ENCODE results near the gene JCAD. TPM values are rescaled to one million over a fixed set of nuclear protein-coding genes. Genes with fewer than 3 reads are reported as not detected.

The JCAD gene
- total RNA-seq, 1 experiment from 2014 or later = not detected

DNA sequence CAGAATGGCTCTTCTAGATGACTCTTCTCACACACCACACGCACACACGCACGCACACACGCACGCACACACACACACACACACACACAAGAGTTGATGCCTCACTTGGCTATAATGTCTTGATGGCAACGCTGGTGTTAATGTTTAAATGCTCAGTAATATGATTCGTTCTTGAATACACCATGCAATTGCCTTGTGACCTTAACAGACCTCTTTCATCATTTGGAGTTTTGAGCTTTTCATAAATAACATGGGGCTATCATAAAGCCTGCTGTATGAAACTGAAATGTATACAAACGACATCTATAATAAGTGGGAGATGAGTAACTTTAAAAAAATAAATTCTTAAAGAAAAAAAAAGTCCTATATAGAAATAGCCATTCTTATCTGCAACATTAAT is 8.2 kb downstream of the JCAD start:
- DNase-seq (ENCODE audit: low spot score) = no peak
- in situ Hi-C loops (cut with HindIII; ENCODE audit: low sequenced_read_pairs) = no loop called here

GRCh38 chr10:30050411-30050810 is 9.0 kb downstream of the JCAD start:
- in situ Hi-C loops (cut with HindIII; ENCODE audit: low sequenced_read_pairs) = no loop called here
- no peak for DNase-seq (ENCODE audit: low spot score)

GRCh38 chr10:30048768-30049517 is 10.4 kb downstream of the JCAD start:
- in situ Hi-C loops (cut with HindIII; ENCODE audit: low sequenced_read_pairs) = no loop called here
- no peak for DNase-seq (ENCODE audit: low spot score)

GRCh38 chr10:30047924-30048531 is 11.4 kb downstream of the JCAD start:
- in situ Hi-C loops (cut with HindIII; ENCODE audit: low sequenced_read_pairs) = no loop called here
- no peak for DNase-seq (ENCODE audit: low spot score)

DNA sequence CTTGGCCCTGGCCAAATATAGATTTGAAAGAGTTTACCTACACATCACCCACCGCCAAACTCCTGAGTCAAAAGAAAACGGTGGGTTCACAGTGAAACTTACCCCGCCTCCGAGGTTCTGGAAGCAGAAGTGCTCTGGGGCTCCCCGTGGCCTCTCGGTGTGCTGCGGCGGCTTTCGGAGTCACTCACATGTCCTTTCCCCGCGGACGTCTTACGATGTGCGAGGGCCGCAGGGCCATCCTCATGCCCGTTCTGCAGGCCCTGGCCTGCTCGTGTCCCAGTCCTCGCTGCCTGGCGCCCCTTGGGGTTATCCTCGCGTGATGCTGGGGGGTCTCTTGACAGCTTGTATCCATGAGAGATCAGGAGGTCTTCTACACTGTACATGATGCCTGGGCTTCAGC is 12.0 kb downstream of the JCAD start:
- no peak for DNase-seq (ENCODE audit: low spot score)
- in situ Hi-C loops (cut with HindIII; ENCODE audit: low sequenced_read_pairs) = no loop called here

DNA sequence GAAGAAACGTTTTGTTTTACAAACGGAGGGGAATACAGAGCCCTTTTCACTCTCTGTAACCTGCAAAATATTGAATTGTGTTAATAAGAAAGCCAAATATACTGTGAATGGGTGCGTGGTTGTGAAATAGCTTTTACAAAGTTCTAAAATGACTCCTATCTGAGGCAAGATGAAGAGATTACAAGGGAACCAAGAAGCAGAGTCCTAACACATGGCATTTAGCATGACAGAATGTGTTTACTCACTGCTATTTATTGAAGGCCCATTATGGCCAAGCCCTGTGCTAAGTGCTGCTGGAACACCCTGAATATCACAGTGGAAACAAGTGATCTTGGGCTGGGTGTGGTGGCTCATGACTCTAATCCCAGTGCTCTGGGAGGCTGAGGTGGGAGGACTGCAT is 12.9 kb downstream of the JCAD start:
- DNase-seq (ENCODE audit: low spot score) = no peak
- in situ Hi-C loops (cut with HindIII; ENCODE audit: low sequenced_read_pairs) = no loop called here

- in situ Hi-C loops (cut with HindIII; ENCODE audit: low sequenced_read_pairs) = no loop called here
- DNase-seq (ENCODE audit: low spot score) = no peak
These were observed 13.4 kb downstream of the JCAD start for GRCh38 chr10:30045961-30046360.

- DNase-seq (ENCODE audit: low spot score) = no peak
- in situ Hi-C loops (cut with HindIII; ENCODE audit: low sequenced_read_pairs) = no loop called here
These were observed 15.7 kb downstream of the JCAD start for GRCh38 chr10:30043476-30044270.

DNA sequence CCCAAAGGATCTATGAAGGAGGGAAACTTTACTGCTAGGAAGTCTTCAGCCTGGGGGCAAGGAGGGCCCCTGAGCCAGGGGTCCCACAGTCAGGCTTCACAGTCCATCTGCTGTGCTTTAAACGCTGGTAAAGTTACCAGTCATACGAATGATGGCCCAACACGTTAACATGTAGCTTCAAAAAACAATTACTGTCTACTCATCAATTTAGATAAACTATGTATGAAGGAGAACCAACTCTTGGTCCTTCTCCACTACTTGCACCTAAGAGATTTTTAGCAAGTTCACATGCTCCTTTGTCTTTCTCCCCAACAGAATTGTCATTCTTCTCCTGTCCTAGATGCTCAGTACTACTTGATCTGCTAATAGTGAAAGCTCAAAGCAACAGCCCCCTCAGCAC is 16.6 kb downstream of the JCAD start:
- in situ Hi-C loops (cut with HindIII; ENCODE audit: low sequenced_read_pairs) = no loop called here
- DNase-seq (ENCODE audit: low spot score) = no peak

DNA sequence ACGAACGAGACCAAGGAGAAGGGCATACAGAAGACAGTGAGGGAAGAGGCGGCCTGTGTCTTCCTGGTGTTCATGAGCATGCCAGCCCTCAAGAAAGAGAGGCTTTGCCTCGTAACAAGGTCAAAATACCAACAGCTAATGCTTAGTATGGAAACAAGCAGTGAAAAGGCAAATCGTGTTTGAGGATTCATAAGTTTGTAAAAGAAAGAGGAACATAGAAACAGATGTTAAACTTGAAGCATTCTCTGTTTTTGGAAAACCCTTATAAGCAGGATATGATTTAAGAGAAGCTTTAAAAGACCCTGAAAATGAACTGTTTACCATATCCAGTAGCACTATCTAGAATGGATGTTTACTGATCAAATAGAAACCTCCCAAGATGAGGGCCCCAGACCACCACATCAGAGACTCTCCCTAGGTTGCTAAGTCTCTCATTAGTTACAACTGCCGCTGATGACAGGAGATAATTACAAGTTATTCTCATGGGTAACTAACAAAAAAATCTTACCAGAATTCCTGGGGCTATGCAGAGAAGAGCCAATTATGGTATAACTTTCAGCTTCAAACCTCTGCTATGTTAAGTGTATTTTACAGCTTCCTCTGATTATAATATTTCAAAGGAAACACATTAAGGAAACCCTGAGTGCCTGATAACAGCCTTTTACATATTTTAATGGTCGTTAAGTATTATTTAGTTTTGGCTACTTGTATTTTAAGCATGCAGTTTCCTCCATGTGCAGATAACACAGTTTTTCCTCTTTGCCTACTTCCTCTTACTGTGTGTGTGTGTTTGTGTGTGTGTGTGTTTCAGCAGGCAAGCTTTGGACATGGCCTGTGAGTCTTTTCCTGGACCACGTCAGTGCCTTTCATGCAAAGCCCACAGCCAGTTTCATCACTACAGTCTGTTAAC is 17.9 kb downstream of the JCAD start:
- in situ Hi-C loops (cut with HindIII; ENCODE audit: low sequenced_read_pairs) = no loop called here
- no peak for DNase-seq (ENCODE audit: low spot score)

- no peak for DNase-seq (ENCODE audit: low spot score)
- in situ Hi-C loops (cut with HindIII; ENCODE audit: low sequenced_read_pairs) = no loop called here
These were observed 18.8 kb downstream of the JCAD start for GRCh38 chr10:30040597-30040996.

DNA sequence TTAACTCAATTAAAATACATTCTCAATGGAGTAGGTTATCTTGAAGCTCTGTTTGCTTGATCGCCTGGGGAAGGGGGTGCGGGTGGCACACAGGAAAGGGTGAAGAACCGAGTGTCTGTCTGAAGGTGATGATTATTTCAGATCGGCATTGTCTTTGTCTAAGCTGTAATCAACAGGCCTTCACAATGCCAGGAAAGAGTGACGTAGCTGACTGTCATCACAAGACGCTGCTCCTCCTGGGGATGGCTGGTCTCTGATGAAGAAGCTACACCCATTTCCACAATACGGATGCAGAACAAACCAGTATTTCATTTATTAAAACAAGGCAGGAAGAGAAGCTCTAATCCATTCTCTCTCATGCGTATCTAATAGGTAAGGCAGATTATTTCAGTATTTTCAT is 19.4 kb downstream of the JCAD start:
- in situ Hi-C loops (cut with HindIII; ENCODE audit: low sequenced_read_pairs) = no loop called here
- no peak for DNase-seq (ENCODE audit: low spot score)

DNA sequence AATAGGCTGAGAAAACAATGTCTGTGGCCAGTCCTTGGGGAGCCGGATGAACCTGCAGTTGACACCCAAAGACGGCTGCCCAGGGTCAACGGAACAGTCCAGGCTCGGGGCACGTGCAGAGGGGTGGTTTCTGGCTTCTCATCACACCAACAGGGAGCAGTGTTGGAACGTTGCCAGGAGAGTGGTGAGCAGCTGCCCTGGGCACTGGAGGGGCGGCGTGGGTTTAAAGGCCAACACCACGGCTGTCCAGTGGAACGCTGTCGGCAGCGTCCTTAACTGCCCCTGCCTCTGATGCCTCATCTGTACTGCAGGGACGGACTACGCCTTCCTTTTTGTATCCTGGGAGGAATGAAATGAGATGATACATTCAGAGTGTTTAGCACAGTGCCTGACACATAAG is 19.8 kb downstream of the JCAD start:
- in situ Hi-C loops (cut with HindIII; ENCODE audit: low sequenced_read_pairs) = no loop called here
- no peak for DNase-seq (ENCODE audit: low spot score)

- in situ Hi-C loops (cut with HindIII; ENCODE audit: low sequenced_read_pairs) = no loop called here
- no peak for DNase-seq (ENCODE audit: low spot score)
These were observed 20.4 kb downstream of the JCAD start for GRCh38 chr10:30038781-30039536.

- in situ Hi-C loops (cut with HindIII; ENCODE audit: low sequenced_read_pairs) = no loop called here
- no peak for DNase-seq (ENCODE audit: low spot score)
These were observed 21.6 kb downstream of the JCAD start for GRCh38 chr10:30037620-30038336.

- in situ Hi-C loops (cut with HindIII; ENCODE audit: low sequenced_read_pairs) = no loop called here
- no peak for DNase-seq (ENCODE audit: low spot score)
These were observed 22.6 kb downstream of the JCAD start for GRCh38 chr10:30036811-30037210.

GRCh38 chr10:30036341-30036740 is 23.0 kb downstream of the JCAD start:
- in situ Hi-C loops (cut with HindIII; ENCODE audit: low sequenced_read_pairs) = no loop called here
- no peak for DNase-seq (ENCODE audit: low spot score)

Data from G401 (cell line).